ENCODE measurements around the gene CYP2S1. TPM values are rescaled to one million over a fixed set of nuclear protein-coding genes. Genes with fewer than 3 reads are reported as not detected.
"Not testable (repeated sequence)": the region's sequence is repeated elsewhere in the genome, so short reads cannot be mapped to it uniquely, and the experiment has no call there.

The CYP2S1 gene
- total RNA-seq, 2 donors from 2014 or later: 0.75 to 1.1 TPM

- DNase-seq (no peak), ATAC-seq (peak; percentile 43)
- Mint-ChIP-seq H3K27ac (peak overlapping the region; percentile 86), H3K36me3 (ENCODE audit: low read depth) (peaks cover 5% of the 10 kb centered on the region), H3K27me3 (peaks cover 24% of the 10 kb centered on the region), H3K4me1 (peaks cover 23% of the 10 kb centered on the region), H3K4me3 (peak overlapping the region; percentile 91)
- H3K9me3 ChIP-seq (ENCODE audit: control insufficient read depth, low read length, poor library complexity, severe bottlenecking): no peaks in the 10 kb centered on the region
Measured at GRCh38 chr19:41225238-41226052, 32.4 kb downstream of the CYP2S1 start.

- peaks cover 3% of the 10 kb centered on the region for H3K36me3 Mint-ChIP-seq (ENCODE audit: low read depth)
- peak in 2 of 3 donors; percentile 17 to 18 for DNase-seq
- peaks cover 20% of the 10 kb centered on the region for H3K4me1 Mint-ChIP-seq
- peak overlapping the region; percentile 86 for H3K27ac Mint-ChIP-seq
- H3K27me3 Mint-ChIP-seq: peaks cover 15% of the 10 kb centered on the region
- peak; percentile 75 for ATAC-seq
- H3K4me3 Mint-ChIP-seq: peak overlapping the region; percentile 93
- H3K9me3 ChIP-seq (ENCODE audit: control insufficient read depth, low read length, poor library complexity, severe bottlenecking): no peaks in the 10 kb centered on the region
Measured at GRCh38 chr19:41226053-41226873, 33.2 kb downstream of the CYP2S1 start.

GRCh38 chr19:41226874-41227390 lies 33.9 kb downstream of the CYP2S1 start:
- Mint-ChIP-seq H3K4me1 (peaks cover 20% of the 10 kb centered on the region), H3K36me3 (ENCODE audit: low read depth) (peaks cover 3% of the 10 kb centered on the region), H3K27ac (peak overlapping the region; percentile 86), H3K4me3 (peak overlapping the region; percentile 93), H3K27me3 (peaks cover 11% of the 10 kb centered on the region)
- DNase-seq (no peak), ATAC-seq (no peak)
- H3K9me3 ChIP-seq (ENCODE audit: control insufficient read depth, low read length, poor library complexity, severe bottlenecking): no peaks in the 10 kb centered on the region

- ATAC-seq: no peak
- Mint-ChIP-seq H3K27ac (peak overlapping the region; percentile 62), H3K36me3 (ENCODE audit: low read depth) (no peaks in the 10 kb centered on the region), H3K4me3 (no peak overlapping the region), H3K4me1 (peaks cover 17% of the 10 kb centered on the region), H3K27me3 (peaks cover 4% of the 10 kb centered on the region)
- H3K9me3 ChIP-seq (ENCODE audit: control insufficient read depth, low read length, poor library complexity, severe bottlenecking): no peaks in the 10 kb centered on the region
- no peak for DNase-seq
Measured at GRCh38 chr19:41228486-41228885, 35.5 kb downstream of the CYP2S1 start.

- not testable (repeated sequence) for H3K27me3 Mint-ChIP-seq; H3K9me3 ChIP-seq (ENCODE audit: control insufficient read depth, low read length, poor library complexity, severe bottlenecking); ATAC-seq; DNase-seq; H3K36me3 Mint-ChIP-seq (ENCODE audit: low read depth); H3K27ac Mint-ChIP-seq; H3K4me3 Mint-ChIP-seq
- H3K4me1 Mint-ChIP-seq: peaks cover 13% of the 10 kb centered on the region
Measured at GRCh38 chr19:41229338-41229737, 36.3 kb downstream of the CYP2S1 start.

- no peaks in the 10 kb centered on the region for H3K9me3 ChIP-seq (ENCODE audit: control insufficient read depth, low read length, poor library complexity, severe bottlenecking)
- H3K27ac Mint-ChIP-seq: no peak overlapping the region
- peaks cover 8% of the 10 kb centered on the region for H3K27me3 Mint-ChIP-seq
- peaks cover 13% of the 10 kb centered on the region for H3K4me1 Mint-ChIP-seq
- no peak overlapping the region for H3K4me3 Mint-ChIP-seq
- no peaks in the 10 kb centered on the region for H3K36me3 Mint-ChIP-seq (ENCODE audit: low read depth)
- DNase-seq (no peak), ATAC-seq (no peak)
Measured at GRCh38 chr19:41230067-41230857, 37.2 kb downstream of the CYP2S1 start.

- no peaks in the 10 kb centered on the region for H3K9me3 ChIP-seq (ENCODE audit: control insufficient read depth, low read length, poor library complexity, severe bottlenecking)
- no peaks in the 10 kb centered on the region for H3K36me3 Mint-ChIP-seq (ENCODE audit: low read depth)
- DNase-seq (no peak), ATAC-seq (no peak)
- no peak overlapping the region for H3K27ac Mint-ChIP-seq
- H3K4me1 Mint-ChIP-seq: no peaks in the 10 kb centered on the region
- peaks cover 4% of the 10 kb centered on the region for H3K27me3 Mint-ChIP-seq
- no peak overlapping the region for H3K4me3 Mint-ChIP-seq
Measured at GRCh38 chr19:41232686-41233085, 39.7 kb downstream of the CYP2S1 start.

GRCh38 chr19:41233748-41234240 lies 40.8 kb downstream of the CYP2S1 start:
- Mint-ChIP-seq H3K36me3 (ENCODE audit: low read depth) (no peaks in the 10 kb centered on the region), H3K27me3 (peaks cover 11% of the 10 kb centered on the region), H3K27ac (no peak overlapping the region), H3K4me1 (no peaks in the 10 kb centered on the region), H3K4me3 (no peak overlapping the region)
- no peaks in the 10 kb centered on the region for H3K9me3 ChIP-seq (ENCODE audit: control insufficient read depth, low read length, poor library complexity, severe bottlenecking)
- DNase-seq (no peak), ATAC-seq (no peak)

GRCh38 chr19:41234512-41235168 lies 41.6 kb downstream of the CYP2S1 start:
- H3K9me3 ChIP-seq (ENCODE audit: control insufficient read depth, low read length, poor library complexity, severe bottlenecking): no peaks in the 10 kb centered on the region
- Mint-ChIP-seq H3K27me3 (peaks cover 11% of the 10 kb centered on the region), H3K4me3 (no peak overlapping the region), H3K4me1 (no peaks in the 10 kb centered on the region), H3K27ac (no peak overlapping the region), H3K36me3 (ENCODE audit: low read depth) (no peaks in the 10 kb centered on the region)
- DNase-seq (no peak), ATAC-seq (no peak)

- H3K4me1 Mint-ChIP-seq: no peaks in the 10 kb centered on the region
- H3K36me3 Mint-ChIP-seq (ENCODE audit: low read depth): no peaks in the 10 kb centered on the region
- DNase-seq (no peak), ATAC-seq (no peak)
- peaks cover 11% of the 10 kb centered on the region for H3K27me3 Mint-ChIP-seq
- H3K4me3 Mint-ChIP-seq: no peak overlapping the region
- no peaks in the 10 kb centered on the region for H3K9me3 ChIP-seq (ENCODE audit: control insufficient read depth, low read length, poor library complexity, severe bottlenecking)
- no peak overlapping the region for H3K27ac Mint-ChIP-seq
Measured at GRCh38 chr19:41235480-41235879, 42.5 kb downstream of the CYP2S1 start.

GRCh38 chr19:41238244-41238643 lies 45.2 kb downstream of the CYP2S1 start:
- no peaks in the 10 kb centered on the region for H3K9me3 ChIP-seq (ENCODE audit: control insufficient read depth, low read length, poor library complexity, severe bottlenecking)
- no peaks in the 10 kb centered on the region for H3K4me1 Mint-ChIP-seq
- no peak overlapping the region for H3K4me3 Mint-ChIP-seq
- peaks cover 11% of the 10 kb centered on the region for H3K27me3 Mint-ChIP-seq
- H3K36me3 Mint-ChIP-seq (ENCODE audit: low read depth): no peaks in the 10 kb centered on the region
- ATAC-seq (no peak), DNase-seq (no peak)
- H3K27ac Mint-ChIP-seq: no peak overlapping the region

- H3K9me3 ChIP-seq (ENCODE audit: control insufficient read depth, low read length, poor library complexity, severe bottlenecking): no peaks in the 10 kb centered on the region
- no peaks in the 10 kb centered on the region for H3K4me1 Mint-ChIP-seq
- ATAC-seq (no peak), DNase-seq (no peak)
- H3K36me3 Mint-ChIP-seq (ENCODE audit: low read depth): no peaks in the 10 kb centered on the region
- peaks cover 8% of the 10 kb centered on the region for H3K27me3 Mint-ChIP-seq
- no peak overlapping the region for H3K27ac Mint-ChIP-seq
- no peak overlapping the region for H3K4me3 Mint-ChIP-seq
Measured at GRCh38 chr19:41239363-41239762, 46.3 kb downstream of the CYP2S1 start.

Data from T-helper 17 cell (primary cell).